Measurements from ENCODE around the gene GNL2.
"Not testable (repeated sequence)": the region's sequence is repeated elsewhere in the genome, so short reads cannot be mapped to it uniquely, and the experiment has no call there.

GNL2 gene

GRCh38 chr1:37575692-37576091 is 20.0 kb downstream of the GNL2 start:
- Histone ChIP-seq H3K4me3 (ENCODE audit: low read depth, low read length) (no peak overlapping the region), H3K4me1 (ENCODE audit: control insufficient read depth, insufficient read depth, low read length) (no peaks in the 10 kb centered on the region), H3K27ac (ENCODE audit: low read depth, low read length) (no peak overlapping the region), H3K9me3 (ENCODE audit: control insufficient read depth, insufficient read depth, low read depth, low read length) (no peaks in the 10 kb centered on the region), H3K36me3 (ENCODE audit: control insufficient read depth, insufficient read depth, low read length) (peaks cover 90% of the 10 kb centered on the region), H3K27me3 (ENCODE audit: control insufficient read depth, insufficient read depth, low read length) (no peaks in the 10 kb centered on the region), H3K9ac (ENCODE audit: low read length) (no peak overlapping the region)

- H3K4me1 ChIP-seq (ENCODE audit: control insufficient read depth, insufficient read depth, low read length), result no peaks in the 10 kb centered on the region
- H3K27ac ChIP-seq (ENCODE audit: low read depth, low read length), result no peak overlapping the region
- peaks cover 88% of the 10 kb centered on the region for H3K36me3 ChIP-seq (ENCODE audit: control insufficient read depth, insufficient read depth, low read length)
- no peaks in the 10 kb centered on the region for H3K27me3 ChIP-seq (ENCODE audit: control insufficient read depth, insufficient read depth, low read length)
- H3K9me3 ChIP-seq (ENCODE audit: control insufficient read depth, insufficient read depth, low read depth, low read length), result no peaks in the 10 kb centered on the region
- H3K4me3 ChIP-seq (ENCODE audit: low read depth, low read length), result no peak overlapping the region
- H3K9ac ChIP-seq (ENCODE audit: low read length), result no peak overlapping the region
Measured at GRCh38 chr1:37574834-37575480, 20.8 kb downstream of the GNL2 start.

- Histone ChIP-seq H3K27me3 (ENCODE audit: control insufficient read depth, insufficient read depth, low read length) (no peaks in the 10 kb centered on the region), H3K4me3 (ENCODE audit: low read depth, low read length) (no peak overlapping the region), H3K9me3 (ENCODE audit: control insufficient read depth, insufficient read depth, low read depth, low read length) (no peaks in the 10 kb centered on the region), H3K4me1 (ENCODE audit: control insufficient read depth, insufficient read depth, low read length) (no peaks in the 10 kb centered on the region), H3K9ac (ENCODE audit: low read length) (no peak overlapping the region), H3K27ac (ENCODE audit: low read depth, low read length) (no peak overlapping the region), H3K36me3 (ENCODE audit: control insufficient read depth, insufficient read depth, low read length) (peaks cover 96% of the 10 kb centered on the region)
Measured at GRCh38 chr1:37570528-37571334, 25.0 kb downstream of the GNL2 start.

DNA sequence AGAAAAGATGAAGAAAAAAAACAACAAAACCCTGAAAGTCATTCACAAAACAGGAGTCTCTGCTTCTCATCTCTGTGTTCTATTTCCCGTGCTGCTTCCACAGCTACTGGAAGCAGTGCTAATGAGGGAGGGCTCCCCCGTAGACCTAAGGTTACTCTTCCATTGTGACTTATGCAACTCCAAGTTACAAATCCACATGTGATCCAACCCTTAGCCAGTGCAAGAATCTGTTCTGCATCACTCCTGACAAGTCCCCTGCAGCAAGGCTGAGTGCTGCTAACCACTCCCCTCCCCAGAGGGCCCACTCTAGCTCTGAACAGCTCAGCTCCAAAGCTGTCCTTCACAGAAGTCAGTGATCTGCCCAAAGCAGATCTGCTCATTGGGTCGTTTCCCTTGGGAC is 28.7 kb downstream of the GNL2 start:
- Histone ChIP-seq H3K27ac (ENCODE audit: low read depth, low read length) (no peak overlapping the region), H3K36me3 (ENCODE audit: control insufficient read depth, insufficient read depth, low read length) (peaks cover 81% of the 10 kb centered on the region), H3K4me1 (ENCODE audit: control insufficient read depth, insufficient read depth, low read length) (no peaks in the 10 kb centered on the region), H3K4me3 (ENCODE audit: low read depth, low read length) (no peak overlapping the region), H3K9ac (ENCODE audit: low read length) (no peak overlapping the region), H3K9me3 (ENCODE audit: control insufficient read depth, insufficient read depth, low read depth, low read length) (no peaks in the 10 kb centered on the region), H3K27me3 (ENCODE audit: control insufficient read depth, insufficient read depth, low read length) (no peaks in the 10 kb centered on the region)

- Histone ChIP-seq H3K36me3 (ENCODE audit: control insufficient read depth, insufficient read depth, low read length) (peaks cover 67% of the 10 kb centered on the region), H3K4me1 (ENCODE audit: control insufficient read depth, insufficient read depth, low read length) (no peaks in the 10 kb centered on the region), H3K9ac (ENCODE audit: low read length) (no peak overlapping the region), H3K27me3 (ENCODE audit: control insufficient read depth, insufficient read depth, low read length) (no peaks in the 10 kb centered on the region), H3K27ac (ENCODE audit: low read depth, low read length) (no peak overlapping the region), H3K9me3 (ENCODE audit: control insufficient read depth, insufficient read depth, low read depth, low read length) (no peaks in the 10 kb centered on the region), H3K4me3 (ENCODE audit: low read depth, low read length) (no peak overlapping the region)
Measured at GRCh38 chr1:37564892-37565291, 30.8 kb downstream of the GNL2 start.

DNA sequence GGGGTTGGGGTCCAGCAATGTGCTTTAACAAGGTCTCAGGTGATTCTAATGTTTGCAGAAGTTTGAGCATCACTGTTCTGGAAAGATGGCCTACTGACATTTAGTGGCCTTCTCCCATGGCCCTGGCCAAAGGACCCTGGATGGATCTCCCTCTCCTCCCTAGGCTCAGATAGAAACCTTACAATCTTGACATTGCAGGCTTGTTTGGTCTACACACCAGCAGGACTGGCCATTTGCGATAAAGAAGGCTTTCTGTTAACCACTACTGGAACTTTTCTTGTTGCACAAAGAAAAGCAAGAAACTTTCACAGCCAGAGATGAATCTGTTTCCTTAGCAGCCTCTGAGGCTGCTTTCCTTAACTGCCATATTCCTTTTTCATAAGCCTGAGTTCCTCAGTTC is 32.8 kb downstream of the GNL2 start:
- Histone ChIP-seq H3K27me3 (ENCODE audit: control insufficient read depth, insufficient read depth, low read length) (no peaks in the 10 kb centered on the region), H3K9ac (ENCODE audit: low read length) (no peak overlapping the region), H3K36me3 (ENCODE audit: control insufficient read depth, insufficient read depth, low read length) (peaks cover 48% of the 10 kb centered on the region), H3K27ac (ENCODE audit: low read depth, low read length) (no peak overlapping the region), H3K4me1 (ENCODE audit: control insufficient read depth, insufficient read depth, low read length) (no peaks in the 10 kb centered on the region; the same call in 1 of the 2 replicates), H3K4me3 (ENCODE audit: low read depth, low read length) (no peak overlapping the region), H3K9me3 (ENCODE audit: control insufficient read depth, insufficient read depth, low read depth, low read length) (no peaks in the 10 kb centered on the region)

GRCh38 chr1:37561133-37562132 is 34.3 kb downstream of the GNL2 start:
- no peak overlapping the region for H3K27ac ChIP-seq (ENCODE audit: low read depth, low read length)

DNA sequence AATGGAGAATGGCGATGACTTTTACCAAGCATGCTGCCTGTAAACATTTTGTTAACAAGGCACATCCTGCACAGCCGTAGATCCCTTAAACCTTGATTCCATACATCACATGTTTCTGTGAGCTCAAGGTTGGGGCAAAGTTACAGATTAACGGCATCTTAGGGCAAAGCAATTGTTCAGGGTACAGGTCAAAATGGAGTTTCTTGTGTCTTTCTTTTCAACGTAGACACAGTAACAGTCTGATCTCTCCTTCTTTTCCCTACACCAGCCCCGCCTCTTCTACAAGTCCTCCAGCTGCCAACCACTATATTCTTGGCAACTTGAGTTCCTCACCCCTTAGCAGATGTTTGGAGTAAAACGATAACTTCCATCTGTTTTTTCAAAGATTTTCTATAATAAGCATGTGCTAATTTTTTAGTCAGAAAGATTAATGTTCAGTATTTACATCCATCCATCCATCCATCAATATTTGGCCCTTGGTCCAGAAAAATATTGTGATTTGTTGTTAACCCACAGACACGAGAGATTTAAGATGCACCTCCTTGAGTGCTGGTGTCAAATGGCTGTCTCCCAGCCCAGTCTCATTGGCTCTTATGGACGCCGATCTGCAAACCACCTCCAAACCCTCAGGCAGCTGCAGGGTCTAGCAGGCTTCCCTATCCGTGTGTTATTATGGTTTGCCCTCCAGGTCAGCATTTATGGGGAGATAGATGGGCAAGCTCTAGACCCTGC is 35.2 kb downstream of the GNL2 start:
- H3K4me3 ChIP-seq (ENCODE audit: low read depth, low read length), result no peak overlapping the region
- H3K27ac ChIP-seq (ENCODE audit: low read depth, low read length), result no peak overlapping the region
- H3K4me1 ChIP-seq (ENCODE audit: control insufficient read depth, insufficient read depth, low read length), result peaks cover 8% of the 10 kb centered on the region
- H3K27me3 ChIP-seq (ENCODE audit: control insufficient read depth, insufficient read depth, low read length), result no peaks in the 10 kb centered on the region
- no peaks in the 10 kb centered on the region for H3K9me3 ChIP-seq (ENCODE audit: control insufficient read depth, insufficient read depth, low read depth, low read length)
- no peak overlapping the region for H3K9ac ChIP-seq (ENCODE audit: low read length)
- H3K36me3 ChIP-seq (ENCODE audit: control insufficient read depth, insufficient read depth, low read length), result peaks cover 23% of the 10 kb centered on the region

More at GRCh38 chr1:37561133-37562132, 34.3 kb downstream of the GNL2 start:
- Histone ChIP-seq H3K4me1 (ENCODE audit: control insufficient read depth, insufficient read depth, low read length) (peaks cover 7% of the 10 kb centered on the region), H3K27me3 (ENCODE audit: control insufficient read depth, insufficient read depth, low read length) (no peaks in the 10 kb centered on the region), H3K9me3 (ENCODE audit: control insufficient read depth, insufficient read depth, low read depth, low read length) (no peaks in the 10 kb centered on the region), H3K9ac (ENCODE audit: low read length) (no peak overlapping the region), H3K4me3 (ENCODE audit: low read depth, low read length) (no peak overlapping the region), H3K36me3 (ENCODE audit: control insufficient read depth, insufficient read depth, low read length) (peaks cover 32% of the 10 kb centered on the region)

GRCh38 chr1:37559957-37560379 is 35.8 kb downstream of the GNL2 start:
- not testable (repeated sequence) for H3K27me3 ChIP-seq (ENCODE audit: control insufficient read depth, insufficient read depth, low read length); H3K27ac ChIP-seq (ENCODE audit: low read depth, low read length); H3K4me1 ChIP-seq (ENCODE audit: control insufficient read depth, insufficient read depth, low read length); H3K4me3 ChIP-seq (ENCODE audit: low read depth, low read length); H3K9ac ChIP-seq (ENCODE audit: low read length); H3K9me3 ChIP-seq (ENCODE audit: control insufficient read depth, insufficient read depth, low read depth, low read length)
- H3K36me3 ChIP-seq (ENCODE audit: control insufficient read depth, insufficient read depth, low read length), result peaks cover 18% of the 10 kb centered on the region

DNA sequence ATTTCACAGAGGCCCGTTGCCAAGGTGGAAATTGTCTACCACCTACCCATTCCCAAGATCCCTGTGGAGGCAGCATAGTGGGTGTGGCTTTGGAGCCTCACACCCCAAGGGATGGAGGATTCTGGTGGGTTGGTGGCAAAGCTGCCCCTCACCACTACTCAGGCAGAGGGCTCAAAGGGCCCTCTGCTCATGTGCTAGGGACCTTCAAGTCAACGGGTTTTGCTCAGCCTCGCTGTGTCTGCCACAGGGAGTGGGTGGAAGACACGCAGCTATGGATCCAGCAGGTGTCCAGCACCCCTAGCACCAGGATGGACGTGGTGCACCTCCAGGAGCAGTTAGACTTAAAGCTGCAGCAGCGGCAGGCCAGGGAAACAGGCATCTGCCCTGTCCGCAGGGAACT is 36.7 kb downstream of the GNL2 start:
- Histone ChIP-seq H3K27me3 (ENCODE audit: control insufficient read depth, insufficient read depth, low read length) (no peaks in the 10 kb centered on the region), H3K9me3 (ENCODE audit: control insufficient read depth, insufficient read depth, low read depth, low read length) (peaks cover 4% of the 10 kb centered on the region; the same call in 1 of the 2 replicates), H3K9ac (ENCODE audit: low read length) (no peak overlapping the region), H3K27ac (ENCODE audit: low read depth, low read length) (no peak overlapping the region), H3K4me1 (ENCODE audit: control insufficient read depth, insufficient read depth, low read length) (peaks cover 8% of the 10 kb centered on the region), H3K36me3 (ENCODE audit: control insufficient read depth, insufficient read depth, low read length) (peaks cover 12% of the 10 kb centered on the region), H3K4me3 (ENCODE audit: low read depth, low read length) (no peak overlapping the region)

All from HUES6 (cell line).